Left lung (tissue), 10 donors: ENCODE results near the gene OPN4. TPM values are rescaled to one million over a fixed set of nuclear protein-coding genes. Genes with fewer than 3 reads are reported as not detected.

ENCODE experiments used
- ATAC-seq: fragments of 200-7000 bp; cut with Tn5 transposase; one replicate; pipeline ENCODE4 v1.9.1; 2020; ENCODE audit warnings: moderate library complexity
- DNase-seq, 4 donors: peaks; one replicate each; pipeline ENCODE4 v3.0.0-alpha.2; 2013 to 2020
- H3K27ac ChIP-seq, 2 donors: fragments of 200-600 bp; sonication (generic) in 1 of 2; one replicate each; pipeline versions ENCODE4 v1.5.0 to v1.8.0; 2020 to 2021
- H3K27me3 ChIP-seq, 2 donors: fragments of 200-600 bp; sonication (generic) in 1 of 2; one replicate each; pipeline versions ENCODE4 v1.5.0 to v1.8.0; 2020 to 2021
- H3K36me3 ChIP-seq, 2 donors: fragments of 200-600 bp; sonication (generic) in 1 of 2; one replicate each; pipeline versions ENCODE4 v1.5.0 to v1.8.0; 2020 to 2021
- H3K4me1 ChIP-seq, 2 donors: fragments of 200-600 bp; one replicate each; pipeline ENCODE4 v1.8.0; 2021
- H3K4me3 ChIP-seq, 2 donors: fragments of 200-600 bp; sonication (generic) in 1 of 2; one replicate each; pipeline versions ENCODE4 v1.5.0 to v1.8.0; 2020 to 2021; ENCODE audit warnings: mild to moderate bottlenecking in 1 of 2
- H3K9me3 ChIP-seq, 2 donors: fragments of 200-600 bp; sonication (generic) in 1 of 2; one replicate each; pipeline versions ENCODE4 v1.5.0 to v1.8.0; 2020 to 2021
- intact Hi-C, 2 donors: fragments of 100-400 bp; cut with DNase I; formaldehyde crosslinking; loops; one replicate each; pipeline versions ENCODE4 v1.11.2 to v1.14.2; 2022
- polyA plus RNA-seq, 6 donors: library from polyadenylated mRNA; unstranded; fragments of 120-200 nt; gene quantifications; one replicate each; pipeline ENCODE4 v1.2.1, GENCODE V29; 2013; ENCODE audit not compliant: insufficient read length in 6 of 6
- total RNA-seq, 2 donors: library from RNA; stranded (reverse); fragmentation: NEBNext Ultra II Directional; extraction: Animal tissue kit (Norgen Biotek cat#: 25700); gene quantifications; one replicate each; pipeline ENCODE4 v1.2.1, GENCODE V29; 2021
- TF ChIP-seq, protein P1 (sequence below), 2 donors: fragments of 200-600 bp; sonication (generic) in 1 of 2; IDR thresholded peaks; one replicate each; pipeline versions ENCODE4 v1.5.0 to v1.8.0; 2021; ENCODE audit warnings: antibody characterized with exemption in 2 of 2
- donor health status: DM: no; HTN: yes; CAD: no.
- donor health status: DM: no; HTN: no; CAD: no.

OPN4 gene
- total and polyA plus RNA-seq, 8 donors, result not detected

DNA sequence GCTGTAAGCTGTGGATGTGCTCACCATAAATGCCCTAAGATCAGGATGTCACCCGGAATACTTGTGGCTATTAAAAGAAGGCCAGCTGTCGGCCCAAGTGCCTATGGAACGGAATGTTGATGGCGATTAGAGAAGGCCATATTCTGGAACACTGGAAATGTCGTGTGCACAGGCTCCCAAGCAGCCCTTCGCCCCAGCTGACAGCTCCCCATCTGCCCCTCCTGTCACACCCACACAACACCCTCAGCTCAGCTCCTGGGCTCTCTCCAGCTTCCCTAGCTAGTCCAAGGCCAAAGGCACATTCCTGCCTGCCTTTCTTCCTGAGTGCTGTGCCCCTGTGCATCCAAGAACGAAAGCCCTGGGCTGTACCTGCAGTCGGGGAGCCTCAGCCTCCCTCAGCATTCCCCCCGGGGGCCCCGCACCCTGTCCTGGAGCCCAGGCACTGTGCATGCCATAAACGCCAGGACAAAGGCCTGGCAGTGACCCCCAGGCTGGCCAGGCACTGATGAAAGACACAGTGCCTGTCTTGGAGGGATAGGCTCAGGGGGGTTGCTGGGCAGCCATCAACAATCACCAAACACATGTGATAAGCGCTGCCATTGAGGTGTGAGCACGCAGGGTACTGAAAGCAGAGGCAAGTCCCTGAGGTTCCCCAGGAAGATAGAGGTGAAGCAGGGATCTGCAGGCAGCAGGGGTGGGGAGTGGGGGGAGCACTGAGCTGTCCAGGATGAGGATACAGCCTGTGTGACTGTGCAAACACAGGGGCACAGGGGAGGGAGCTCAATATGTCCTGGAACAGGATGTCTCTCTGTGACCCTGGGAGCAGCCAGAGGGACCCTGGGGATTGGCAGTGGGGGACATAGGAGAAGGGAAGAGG is 10.2 kb downstream of the OPN4 start:
- Histone ChIP-seq H3K4me1 (no peaks in the 10 kb centered on the region), H3K27me3 (peaks cover 0 to 31% of the 10 kb centered on the region in 2 donors), H3K9me3 (no peaks in the 10 kb centered on the region), H3K27ac (no peak overlapping the region), H3K36me3 (no peaks in the 10 kb centered on the region), H3K4me3 (no peak overlapping the region)
- ATAC-seq, result no peak
- TF ChIP-seq, protein P1, sequence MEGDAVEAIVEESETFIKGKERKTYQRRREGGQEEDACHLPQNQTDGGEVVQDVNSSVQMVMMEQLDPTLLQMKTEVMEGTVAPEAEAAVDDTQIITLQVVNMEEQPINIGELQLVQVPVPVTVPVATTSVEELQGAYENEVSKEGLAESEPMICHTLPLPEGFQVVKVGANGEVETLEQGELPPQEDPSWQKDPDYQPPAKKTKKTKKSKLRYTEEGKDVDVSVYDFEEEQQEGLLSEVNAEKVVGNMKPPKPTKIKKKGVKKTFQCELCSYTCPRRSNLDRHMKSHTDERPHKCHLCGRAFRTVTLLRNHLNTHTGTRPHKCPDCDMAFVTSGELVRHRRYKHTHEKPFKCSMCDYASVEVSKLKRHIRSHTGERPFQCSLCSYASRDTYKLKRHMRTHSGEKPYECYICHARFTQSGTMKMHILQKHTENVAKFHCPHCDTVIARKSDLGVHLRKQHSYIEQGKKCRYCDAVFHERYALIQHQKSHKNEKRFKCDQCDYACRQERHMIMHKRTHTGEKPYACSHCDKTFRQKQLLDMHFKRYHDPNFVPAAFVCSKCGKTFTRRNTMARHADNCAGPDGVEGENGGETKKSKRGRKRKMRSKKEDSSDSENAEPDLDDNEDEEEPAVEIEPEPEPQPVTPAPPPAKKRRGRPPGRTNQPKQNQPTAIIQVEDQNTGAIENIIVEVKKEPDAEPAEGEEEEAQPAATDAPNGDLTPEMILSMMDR (IDR thresholded peaks at IDR 0.05), result no peak
- intact Hi-C loops, result no loop called here
- peak in 1 of 4 donors; percentile 46 for DNase-seq

DNA sequence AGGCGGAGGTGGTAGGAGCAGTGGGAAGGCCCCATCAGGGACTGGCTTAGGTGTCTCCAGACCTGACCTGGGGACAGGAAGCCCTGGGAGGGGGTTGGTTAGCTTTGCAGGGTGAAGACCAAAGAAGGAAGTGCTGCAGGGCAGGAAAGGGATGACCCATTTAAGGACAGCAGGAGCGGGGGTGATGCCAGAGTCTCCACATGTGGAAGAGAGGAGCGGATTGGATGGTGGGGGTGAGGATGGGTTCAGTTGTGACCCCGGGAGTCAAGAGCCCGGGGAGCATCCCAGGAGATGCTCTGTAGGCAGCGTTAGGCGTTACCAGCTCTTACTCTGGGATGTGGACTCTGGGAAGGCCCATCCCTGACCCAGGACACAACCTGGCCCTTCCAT is 10.9 kb downstream of the OPN4 start:
- Histone ChIP-seq H3K27ac (no peak overlapping the region), H3K4me1 (no peaks in the 10 kb centered on the region), H3K27me3 (peaks cover 0 to 31% of the 10 kb centered on the region in 2 donors), H3K36me3 (no peaks in the 10 kb centered on the region), H3K9me3 (no peaks in the 10 kb centered on the region), H3K4me3 (no peak overlapping the region)
- intact Hi-C loops, result no loop called here
- TF ChIP-seq, protein P1 (IDR thresholded peaks at IDR 0.05), result no peak
- DNase-seq (no peak), ATAC-seq (no peak)

DNA sequence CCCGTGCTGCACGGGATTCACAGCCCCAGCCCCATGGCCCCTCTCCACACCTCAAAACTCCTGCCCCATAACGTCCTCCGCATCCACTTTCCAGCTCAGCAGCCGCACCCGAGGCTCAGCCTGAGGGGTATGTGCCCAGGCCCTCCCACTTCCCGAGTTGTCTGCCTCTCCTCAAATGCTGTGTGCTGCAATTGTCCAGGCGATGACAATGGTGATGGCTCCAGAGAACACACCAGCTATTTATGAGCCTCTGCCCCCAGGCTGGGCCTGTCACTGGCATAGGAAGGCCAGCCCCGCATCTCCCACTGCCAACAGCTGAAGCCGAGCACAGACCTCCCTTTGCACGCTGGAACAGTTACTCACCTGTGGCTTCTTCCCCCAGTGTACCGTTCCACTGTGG is 11.5 kb downstream of the OPN4 start:
- Histone ChIP-seq H3K9me3 (no peaks in the 10 kb centered on the region), H3K27ac (no peak overlapping the region), H3K27me3 (peaks cover 0 to 36% of the 10 kb centered on the region in 2 donors), H3K4me1 (no peaks in the 10 kb centered on the region), H3K4me3 (no peak overlapping the region), H3K36me3 (no peaks in the 10 kb centered on the region)
- ATAC-seq, result no peak
- DNase-seq, result peak in 1 of 4 donors; percentile 39
- TF ChIP-seq, protein P1 (IDR thresholded peaks at IDR 0.05), result no peak
- intact Hi-C loops, result no loop called here

DNA sequence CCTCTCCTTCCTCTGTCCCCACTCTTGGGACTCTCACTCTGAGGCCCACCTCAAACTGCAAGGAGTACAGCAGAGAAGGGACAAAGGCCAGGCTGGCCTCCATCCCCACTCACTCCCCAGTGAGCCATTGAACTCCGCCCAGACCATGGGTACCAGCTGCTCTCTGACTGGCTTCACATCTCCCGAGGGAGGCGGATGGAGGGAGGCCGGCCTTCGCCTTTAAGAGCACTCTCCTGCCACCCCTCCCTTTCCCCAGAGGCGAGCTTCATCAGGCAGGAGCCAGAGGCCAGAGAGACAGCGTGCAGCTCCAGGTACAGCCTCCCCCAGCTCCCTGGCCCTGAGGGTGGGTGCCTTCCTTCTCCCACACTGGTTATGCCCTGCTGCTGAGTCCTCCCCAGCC is 12.2 kb downstream of the OPN4 start:
- no peak overlapping the region for H3K4me3 ChIP-seq
- intact Hi-C loops, result no loop called here
- H3K9me3 ChIP-seq, result no peaks in the 10 kb centered on the region
- no peaks in the 10 kb centered on the region for H3K4me1 ChIP-seq
- TF ChIP-seq, protein P1 (IDR thresholded peaks at IDR 0.05), result no peak
- no peak for ATAC-seq
- peak in 1 of 4 donors; percentile 34 for DNase-seq
- no peak overlapping the region for H3K27ac ChIP-seq
- no peaks in the 10 kb centered on the region for H3K36me3 ChIP-seq
- H3K27me3 ChIP-seq, result peaks cover 0 to 42% of the 10 kb centered on the region in 2 donors

DNA sequence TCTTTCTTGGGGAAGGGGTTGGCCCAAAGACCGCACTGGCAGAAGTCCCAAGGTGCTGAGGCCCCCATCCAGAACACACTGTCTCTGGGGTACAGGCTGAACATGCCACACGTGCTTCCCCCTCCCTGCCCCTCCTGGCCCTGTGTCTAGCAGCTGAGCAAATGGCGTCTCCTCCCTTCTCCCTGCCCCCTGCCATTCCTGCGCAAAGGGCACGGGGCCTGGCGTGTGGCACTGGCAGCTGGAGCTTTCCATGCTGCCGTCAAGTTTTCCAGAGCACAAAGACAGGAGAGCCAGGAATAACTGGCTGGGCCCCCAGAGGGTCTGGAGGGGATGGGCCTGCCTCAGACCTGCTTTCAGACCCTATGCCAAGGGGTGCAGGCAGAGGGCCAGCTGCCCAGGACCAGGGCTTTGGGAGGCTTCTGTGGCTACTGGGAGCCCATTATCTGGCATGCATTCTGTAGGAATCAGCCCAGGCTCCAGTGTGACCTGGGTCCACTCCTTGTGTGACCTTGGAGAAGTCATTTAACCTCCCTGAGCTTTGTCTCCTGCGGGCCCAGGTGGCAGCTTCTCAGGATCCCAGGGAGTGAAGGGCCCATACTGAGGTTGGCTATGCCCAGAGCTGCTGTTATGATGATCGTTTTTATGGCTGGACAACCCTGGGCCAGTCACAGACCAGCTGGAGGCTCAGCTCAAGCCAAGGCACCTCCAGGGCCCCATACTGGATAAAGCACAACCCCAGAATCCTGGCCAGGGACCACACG is 13.3 kb downstream of the OPN4 start:
- H3K27me3 ChIP-seq, result peaks cover 0 to 35% of the 10 kb centered on the region in 2 donors
- DNase-seq, result no peak
- no peak overlapping the region for H3K27ac ChIP-seq
- H3K4me3 ChIP-seq, result no peak overlapping the region
- no peaks in the 10 kb centered on the region for H3K36me3 ChIP-seq
- no peaks in the 10 kb centered on the region for H3K9me3 ChIP-seq
- TF ChIP-seq, protein P1 (IDR thresholded peaks at IDR 0.05), result no peak
- no peak for ATAC-seq
- H3K4me1 ChIP-seq, result no peaks in the 10 kb centered on the region
- intact Hi-C loops, result no loop called here
